GM21723 (cell line): ENCODE measurements around the gene PCNX3.

Source experiments
- ATAC-seq: cut with Tn5 transposase; IDR thresholded peaks from one replicate; pipeline ENCODE4 v1.9.1; 2021; ENCODE audit warnings: mild to moderate bottlenecking, moderate library complexity; ENCODE audit not compliant: unreplicated experiment

Gene PCNX3

DNA sequence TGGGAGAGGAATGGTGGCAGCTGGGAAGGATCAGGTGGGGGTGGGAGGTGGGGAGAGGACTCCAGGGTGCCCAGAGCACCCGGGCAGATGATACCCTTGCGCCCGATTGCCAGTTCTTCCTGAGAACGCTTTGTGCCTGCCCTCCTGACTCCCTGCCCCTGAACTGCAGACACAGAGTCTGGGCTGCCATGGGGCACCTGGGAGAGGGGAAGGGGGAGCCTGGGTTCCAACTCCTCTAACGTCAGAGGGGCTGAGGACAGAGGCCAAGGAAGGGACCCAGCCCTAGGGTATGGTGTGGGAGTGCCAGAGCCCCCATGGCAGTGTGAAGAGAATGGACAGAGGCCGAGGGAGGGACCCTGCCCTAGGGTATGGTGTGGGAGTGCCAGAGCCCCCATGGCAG, 19.1 kb upstream of the PCNX3 start:
- no peak for ATAC-seq

DNA sequence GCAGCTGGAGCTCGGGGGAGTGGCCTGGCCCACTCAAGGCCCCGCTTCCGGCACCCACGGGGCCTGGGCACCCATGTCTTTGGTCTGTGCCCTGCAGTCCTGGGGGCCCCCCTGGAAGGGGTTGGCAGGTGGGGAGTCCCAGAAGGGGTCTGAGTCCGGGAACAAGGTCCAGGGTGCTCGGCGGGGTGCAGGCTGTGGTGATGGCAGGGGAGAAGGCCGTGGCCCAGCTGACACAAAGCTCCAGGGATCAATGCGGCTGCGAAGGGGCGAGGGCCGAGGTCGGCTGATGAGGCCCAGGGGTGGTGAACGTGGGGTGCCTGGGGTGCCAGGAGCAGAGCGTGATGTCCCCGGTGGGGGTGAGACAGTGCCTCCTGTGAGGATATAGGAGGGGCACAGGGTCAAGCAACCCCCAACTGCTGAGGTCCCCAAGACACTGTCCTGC, 17.3 kb upstream of the PCNX3 start:
- no peak for ATAC-seq

DNA sequence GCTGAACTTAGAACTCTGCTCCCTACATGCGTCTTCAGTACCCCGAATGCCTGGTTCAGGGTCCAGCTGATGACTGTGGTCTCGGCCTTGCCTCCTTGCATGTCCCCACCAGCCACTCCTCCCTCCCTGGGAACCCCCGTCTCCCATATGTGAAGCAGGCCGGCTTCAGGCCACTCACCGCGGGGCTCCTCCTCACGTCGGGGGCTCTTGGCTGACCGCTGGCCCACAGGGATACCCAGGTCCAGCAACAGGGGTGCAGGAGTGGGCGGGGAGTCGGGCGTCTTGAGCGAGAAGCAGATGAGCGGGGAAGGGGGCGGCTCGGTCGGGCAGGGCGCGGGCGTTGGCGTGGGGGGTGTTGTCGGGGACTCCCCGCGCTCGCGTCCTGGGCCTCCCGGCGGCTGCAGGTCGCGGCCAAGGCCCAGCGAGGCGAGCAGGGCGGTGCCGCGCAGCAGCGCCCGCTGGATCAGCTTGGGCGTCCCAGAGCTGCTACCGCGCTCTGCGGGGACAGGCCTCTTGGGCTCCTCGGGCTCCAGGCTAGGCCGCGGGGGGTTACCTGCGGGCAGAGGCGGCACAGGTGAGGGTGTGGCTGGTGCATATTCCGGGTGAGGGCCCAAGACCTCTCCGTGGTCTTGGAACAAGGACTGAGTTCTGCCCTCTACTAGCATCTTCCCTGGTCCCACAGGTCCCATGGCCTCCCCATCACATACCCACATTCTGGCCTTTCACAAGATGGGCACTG, 16.2 kb upstream of the PCNX3 start:
- ATAC-seq: no peak

DNA sequence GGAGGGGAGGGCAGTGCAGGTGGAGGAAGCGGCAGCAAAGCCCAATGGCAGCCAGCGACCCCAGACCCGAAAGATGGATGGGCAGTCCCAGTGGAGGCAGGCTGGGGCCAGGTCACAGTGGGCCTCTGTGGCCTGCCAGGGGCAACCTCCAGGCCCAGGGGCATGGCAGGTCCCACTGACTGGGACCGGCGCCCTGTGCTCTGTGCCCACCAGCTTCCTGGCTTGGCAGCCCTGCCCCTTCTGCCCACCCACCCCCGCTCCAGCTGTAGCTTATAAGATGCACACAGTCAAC, 15.7 kb upstream of the PCNX3 start:
- no peak for ATAC-seq

DNA sequence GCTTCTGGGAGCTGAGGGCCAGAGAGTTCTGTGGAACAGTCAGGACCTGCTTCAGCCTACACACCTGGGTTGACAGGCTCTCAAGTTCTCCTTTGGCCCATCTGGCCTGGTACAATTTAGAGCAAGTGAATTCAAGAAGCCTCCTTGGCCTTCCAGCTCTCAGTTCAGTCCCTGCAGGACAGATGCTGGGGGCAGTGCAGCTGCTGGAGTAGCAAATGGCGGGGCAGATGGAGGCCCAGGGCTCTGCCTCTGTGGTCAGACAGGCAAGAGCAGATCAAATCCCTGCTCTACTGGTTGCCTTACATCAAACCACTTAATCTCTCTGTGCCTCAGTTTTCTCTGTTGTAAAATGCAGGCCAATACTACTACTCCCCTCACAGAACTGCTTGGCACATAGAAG, 11.3 kb upstream of the PCNX3 start:
- ATAC-seq: no peak

DNA sequence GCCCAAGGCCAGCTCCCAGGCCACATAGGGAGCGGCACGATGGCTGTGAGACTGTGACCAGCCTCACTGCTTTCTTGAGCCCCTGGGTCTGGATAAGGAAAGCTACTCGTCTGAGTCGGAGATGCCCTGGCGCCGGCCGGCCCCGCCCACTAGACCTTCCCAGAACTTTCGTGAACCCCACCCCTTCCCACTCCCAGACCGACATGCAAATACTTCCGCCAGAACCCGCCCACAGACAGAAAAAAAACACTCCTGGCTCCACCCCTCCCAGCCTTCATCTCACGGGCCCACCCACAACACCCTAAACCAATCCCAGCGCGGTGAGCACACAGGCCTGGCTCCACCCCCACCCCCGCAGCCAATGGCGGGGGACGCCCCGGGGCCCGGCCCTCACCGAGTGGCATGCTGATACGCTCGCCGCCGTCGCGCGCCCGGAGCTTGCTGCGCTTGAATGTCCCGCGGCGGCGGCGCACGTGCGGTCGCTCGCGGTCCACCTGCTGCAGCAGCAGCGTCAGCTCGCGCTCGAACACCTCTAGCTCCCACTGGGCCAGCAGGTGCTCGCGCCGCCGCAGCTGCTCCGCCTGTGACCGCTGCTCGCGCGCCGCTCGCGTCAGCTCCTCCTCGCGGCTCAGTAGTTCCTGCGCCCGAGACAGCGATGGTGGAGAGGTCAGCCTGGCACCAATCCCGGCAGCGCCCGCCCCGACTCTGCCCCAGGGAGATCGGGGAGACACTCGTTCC, 8.5 kb upstream of the PCNX3 start:
- ATAC-seq: no peak

DNA sequence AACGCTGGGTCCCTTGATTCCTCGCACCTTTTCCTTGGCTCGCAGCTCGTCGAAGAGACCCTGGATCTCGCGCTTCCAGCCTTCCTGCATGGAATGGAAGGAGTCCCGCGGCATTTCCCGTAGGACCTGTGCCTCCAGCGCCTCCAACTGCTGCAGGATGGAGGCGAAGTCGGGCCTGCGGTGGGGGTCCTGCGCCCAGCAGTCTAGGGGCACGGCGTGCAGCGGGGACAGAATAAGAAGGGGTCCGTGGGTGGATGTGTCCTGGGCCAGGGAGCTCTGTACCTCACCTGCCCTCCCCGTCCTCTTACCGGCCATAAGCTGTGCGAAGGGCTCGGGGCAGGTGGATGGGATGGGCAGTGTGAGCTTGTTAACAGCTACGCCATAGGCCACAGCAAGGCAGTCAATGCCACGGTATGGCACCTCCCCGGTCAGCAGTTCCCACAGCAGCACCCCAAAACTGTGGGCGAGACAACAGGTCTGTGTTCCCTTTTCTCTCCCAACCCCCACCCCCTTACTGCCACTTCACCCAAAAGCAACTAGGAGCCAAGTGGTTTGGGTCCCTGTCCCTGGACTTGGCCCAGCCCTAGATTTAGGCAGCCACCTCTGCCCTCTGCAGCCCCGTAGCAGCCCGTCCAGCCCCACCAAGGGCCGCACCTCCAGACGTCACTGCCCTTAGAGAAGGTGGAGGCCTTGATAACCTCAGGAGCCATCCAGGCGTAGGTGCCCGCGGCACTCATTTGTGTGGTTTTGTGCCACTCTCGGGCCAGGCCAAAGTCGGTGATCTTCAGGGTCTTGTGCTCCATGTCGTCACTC, 7.8 kb upstream of the PCNX3 start:
- no peak for ATAC-seq

DNA sequence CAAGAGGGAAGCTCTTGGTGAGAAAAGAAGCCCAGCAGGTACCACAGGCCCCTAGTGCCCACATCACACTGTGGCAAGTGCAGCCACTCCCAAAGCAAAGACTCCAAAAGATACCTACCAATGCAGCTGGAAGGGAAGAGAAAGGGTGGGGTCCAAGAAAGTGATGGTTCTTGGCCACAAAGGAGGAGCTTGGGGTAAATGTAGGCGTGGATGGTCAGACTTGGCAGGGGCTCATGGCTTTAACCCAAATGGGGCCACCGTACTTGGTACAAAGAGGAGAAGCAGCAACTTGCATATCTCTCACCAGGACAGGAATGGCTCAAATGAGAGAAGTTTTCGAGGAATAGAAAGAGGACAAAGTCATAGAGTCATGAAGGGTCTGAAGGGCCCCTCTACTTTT, 6.3 kb upstream of the PCNX3 start:
- no peak for ATAC-seq

DNA sequence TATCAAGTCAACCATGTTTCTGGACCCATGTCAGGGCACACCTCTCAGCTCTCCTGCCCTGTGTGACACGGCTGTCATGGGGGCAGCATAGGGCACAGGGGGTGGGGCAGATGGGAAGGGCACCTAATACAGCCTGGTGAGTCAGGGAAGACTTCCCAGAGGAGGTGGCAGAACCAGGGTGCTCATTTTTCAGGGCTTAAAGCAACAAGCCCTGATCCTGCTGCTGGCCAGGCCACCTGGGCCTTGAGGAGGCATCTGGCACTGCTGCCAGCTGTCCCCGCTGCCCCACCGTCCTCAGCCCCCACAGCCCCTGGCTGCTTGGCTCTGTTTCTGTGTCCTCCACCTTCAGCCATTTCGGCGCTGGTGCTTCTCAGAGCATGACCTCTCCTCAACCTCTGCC, 5.9 kb upstream of the PCNX3 start:
- ATAC-seq: no peak

DNA sequence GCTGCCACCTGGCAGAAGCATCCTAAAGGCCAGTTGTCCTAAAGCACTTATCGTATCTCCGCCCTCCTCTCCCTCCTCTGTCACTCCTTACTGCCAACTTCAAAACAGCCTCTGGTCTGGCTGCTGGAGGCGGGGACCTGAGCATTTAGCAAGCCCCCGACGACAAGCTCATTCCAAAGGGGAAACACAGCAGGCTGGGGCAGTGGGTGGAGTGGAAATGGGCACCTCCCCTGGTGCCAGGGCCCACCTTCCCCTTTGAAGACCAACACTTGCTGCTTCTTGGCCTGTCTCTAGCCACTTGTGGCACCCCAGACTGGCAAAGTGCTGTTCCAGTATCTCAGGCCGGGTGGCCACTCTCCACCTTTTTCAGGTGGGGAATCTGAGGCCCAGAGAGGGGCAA, 5.2 kb upstream of the PCNX3 start:
- ATAC-seq: no peak

DNA sequence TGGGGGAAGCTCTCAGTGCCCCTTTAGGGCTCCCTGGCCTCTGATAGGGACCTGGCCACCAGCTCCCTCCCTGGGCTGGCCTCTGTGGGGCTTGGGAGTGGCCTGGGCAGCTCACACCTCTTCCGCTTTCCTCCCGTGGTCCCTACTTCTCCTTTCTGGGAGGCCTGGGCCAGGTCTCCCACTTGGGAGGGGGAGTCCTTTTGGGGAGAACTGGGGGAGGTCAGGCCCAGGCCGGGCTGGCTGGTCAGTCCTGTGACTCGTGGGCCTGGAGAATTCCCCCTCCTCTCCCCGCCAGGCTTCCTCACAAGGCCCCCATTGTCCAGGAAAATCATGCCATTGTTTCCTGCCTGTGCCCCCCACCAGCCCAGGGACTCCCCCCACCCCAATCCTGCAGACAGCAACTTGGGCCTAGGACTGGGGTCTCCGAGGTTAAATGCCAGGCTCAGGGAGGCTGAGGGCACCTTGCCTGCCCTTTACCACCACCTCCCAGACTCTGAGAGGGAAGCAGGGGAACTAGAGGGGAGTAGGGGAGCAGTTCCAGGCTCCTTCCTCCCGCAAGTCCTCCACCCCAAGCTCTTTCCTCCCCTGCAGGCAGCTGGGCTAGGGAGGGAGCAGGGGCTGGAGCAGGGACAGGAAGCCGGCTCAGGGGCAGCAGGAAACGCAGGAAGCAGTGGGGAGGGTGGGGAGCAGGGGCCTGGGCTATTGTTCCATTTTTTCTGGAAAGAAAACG, 4.4 kb upstream of the PCNX3 start:
- no peak for ATAC-seq

DNA sequence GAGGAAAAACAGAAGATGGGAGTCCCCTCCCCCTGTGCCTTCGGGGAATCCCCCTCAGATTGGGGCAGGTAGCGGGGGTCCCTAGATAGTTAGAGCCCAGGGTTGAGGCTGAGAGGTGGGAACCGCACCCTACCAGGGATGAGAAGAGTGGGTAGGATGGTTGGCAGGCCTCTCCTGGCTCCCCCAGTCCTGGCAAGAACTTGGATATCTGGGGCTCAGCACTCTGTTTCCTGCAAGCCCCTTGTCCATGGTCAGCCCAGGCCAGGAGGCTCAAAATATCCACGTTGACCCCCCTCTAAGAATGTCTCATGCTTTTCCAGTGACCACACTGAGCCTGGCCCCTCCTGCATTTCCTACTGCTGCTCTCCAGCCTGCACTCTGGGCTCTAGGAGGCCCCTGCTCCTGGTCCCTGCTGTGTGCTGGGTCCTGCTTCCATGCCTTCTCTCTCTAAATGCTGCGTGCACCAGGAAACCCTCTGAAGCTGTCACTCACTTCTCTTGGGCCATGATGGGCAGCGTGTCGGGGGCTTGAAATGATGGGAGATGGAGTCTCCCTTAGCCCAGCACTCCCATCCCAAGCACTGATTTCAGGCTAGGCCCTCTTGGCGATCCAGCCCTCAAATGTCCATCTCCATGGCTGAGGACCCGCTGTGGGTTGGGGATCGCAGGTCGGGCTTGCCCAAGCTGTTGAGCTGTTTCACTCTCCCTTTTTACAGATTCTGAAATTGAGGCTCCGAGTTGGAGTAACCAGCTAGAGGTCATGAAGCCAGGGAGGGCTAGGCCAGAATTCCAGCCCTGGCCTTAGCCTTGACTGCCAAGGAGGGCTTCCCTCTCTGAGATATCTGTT, 3.6 kb upstream of the PCNX3 start:
- no peak for ATAC-seq

DNA sequence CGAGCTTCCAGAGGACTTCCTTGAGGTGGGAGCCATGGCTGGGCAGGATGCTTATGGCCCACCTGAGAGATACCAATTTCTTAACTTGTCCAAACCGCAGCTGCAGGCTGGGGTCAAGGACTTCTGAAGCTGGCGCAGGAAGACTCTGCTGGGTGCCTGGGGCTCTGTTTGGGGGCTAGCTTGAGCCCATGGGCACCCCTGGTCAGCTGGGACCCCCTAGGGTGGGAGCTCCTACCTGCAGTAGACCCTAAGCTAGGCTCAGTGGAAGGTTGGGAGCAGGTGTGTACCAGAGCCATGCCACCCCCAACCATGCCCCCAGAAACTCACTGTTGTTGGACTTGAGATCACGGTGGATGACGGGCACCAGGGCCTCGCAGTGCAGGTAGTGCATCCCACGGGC, 2.9 kb upstream of the PCNX3 start:
- ATAC-seq: no peak

DNA sequence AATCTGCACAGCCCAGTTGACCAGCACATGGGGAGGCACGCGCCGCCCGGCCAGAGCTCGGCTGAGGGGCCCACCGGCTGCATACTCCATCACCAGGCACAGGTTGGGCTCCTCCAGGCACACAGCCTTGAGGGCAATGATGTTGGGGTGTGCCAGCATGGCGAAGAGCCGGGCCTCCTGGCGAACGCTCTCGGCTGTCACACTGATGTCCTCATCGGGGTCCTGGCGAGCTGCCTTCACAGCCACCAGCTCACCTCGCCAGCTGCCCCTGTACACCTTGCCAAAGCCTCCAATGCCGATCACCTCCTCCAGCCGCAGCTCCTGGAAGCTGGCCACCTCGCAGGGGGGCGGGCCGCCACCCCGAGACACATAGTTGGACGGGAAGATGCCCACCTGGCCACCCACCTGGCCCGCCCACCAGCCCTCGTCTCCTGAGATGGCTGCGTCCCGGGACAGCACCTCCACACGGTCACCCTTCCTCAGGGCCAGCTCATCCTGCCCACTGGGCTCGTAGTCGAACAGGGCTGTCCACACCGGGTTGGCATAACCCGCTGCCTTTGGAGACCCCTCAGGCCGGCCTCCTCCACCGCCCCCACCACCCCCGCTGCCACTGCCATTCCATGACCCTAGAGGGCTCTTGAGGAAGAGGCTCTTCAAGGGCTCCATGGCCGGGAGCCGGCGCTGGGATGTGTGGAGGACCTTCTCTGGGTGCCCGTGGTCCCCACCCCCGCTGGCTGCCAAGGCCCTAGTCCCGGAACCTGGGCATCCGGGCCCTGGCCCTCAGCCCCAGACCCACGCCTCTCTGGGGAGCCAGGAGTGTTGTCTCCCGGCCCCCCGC, 2.3 kb upstream of the PCNX3 start:
- ATAC-seq: no peak

DNA sequence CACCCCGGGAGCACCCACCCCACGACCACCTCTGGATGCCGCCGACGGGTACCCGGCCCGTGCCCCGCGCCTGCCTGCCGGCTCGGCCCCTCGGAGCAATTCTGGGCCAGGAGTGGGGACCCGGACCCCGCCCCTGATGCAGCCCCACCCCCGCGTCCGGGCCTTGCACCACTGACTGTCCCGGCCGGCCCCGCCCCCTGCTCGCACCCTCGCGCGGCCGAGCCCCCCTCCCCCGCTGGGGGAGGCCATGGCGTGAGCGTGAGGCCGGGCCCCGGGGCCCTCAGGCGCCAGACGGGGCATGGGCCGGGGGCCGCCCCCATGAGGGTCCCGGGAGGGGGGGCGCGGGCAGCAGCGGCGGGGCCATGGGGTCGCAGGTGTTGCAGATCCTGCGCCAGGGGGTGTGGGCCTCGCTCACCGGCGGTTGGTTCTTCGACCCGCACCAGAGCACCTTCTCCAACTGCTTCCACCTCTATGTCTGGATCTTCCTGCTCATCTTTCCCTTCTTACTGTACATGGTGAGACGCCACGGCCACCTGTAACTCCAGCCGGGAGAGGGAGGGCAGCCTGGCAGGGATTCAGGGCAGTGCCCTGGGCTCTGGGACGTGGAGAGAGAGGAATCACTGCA, 486 bp downstream of the PCNX3 start:
- ATAC-seq: peak; percentile 1

DNA sequence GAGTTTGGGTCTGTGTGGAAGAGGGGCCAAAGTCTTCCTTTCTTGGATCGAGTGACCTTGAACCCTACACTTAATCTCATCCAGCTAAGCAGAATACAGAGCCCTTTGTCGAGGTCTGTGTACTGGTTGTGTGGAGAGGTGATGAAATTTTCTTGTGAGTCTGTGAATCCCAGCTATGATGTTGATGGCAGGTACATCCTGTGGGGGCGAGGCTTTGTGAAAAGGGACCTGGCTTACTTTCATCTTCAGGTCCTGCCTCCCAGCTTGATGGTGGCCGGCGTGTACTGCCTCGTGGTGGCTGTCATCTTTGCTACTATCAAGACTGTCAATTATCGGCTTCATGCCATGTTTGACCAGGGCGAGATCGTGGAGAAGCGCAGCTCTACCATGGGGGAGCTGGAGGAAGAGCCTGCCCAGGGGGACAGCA, 1.0 kb downstream of the PCNX3 start:
- ATAC-seq: no peak

DNA sequence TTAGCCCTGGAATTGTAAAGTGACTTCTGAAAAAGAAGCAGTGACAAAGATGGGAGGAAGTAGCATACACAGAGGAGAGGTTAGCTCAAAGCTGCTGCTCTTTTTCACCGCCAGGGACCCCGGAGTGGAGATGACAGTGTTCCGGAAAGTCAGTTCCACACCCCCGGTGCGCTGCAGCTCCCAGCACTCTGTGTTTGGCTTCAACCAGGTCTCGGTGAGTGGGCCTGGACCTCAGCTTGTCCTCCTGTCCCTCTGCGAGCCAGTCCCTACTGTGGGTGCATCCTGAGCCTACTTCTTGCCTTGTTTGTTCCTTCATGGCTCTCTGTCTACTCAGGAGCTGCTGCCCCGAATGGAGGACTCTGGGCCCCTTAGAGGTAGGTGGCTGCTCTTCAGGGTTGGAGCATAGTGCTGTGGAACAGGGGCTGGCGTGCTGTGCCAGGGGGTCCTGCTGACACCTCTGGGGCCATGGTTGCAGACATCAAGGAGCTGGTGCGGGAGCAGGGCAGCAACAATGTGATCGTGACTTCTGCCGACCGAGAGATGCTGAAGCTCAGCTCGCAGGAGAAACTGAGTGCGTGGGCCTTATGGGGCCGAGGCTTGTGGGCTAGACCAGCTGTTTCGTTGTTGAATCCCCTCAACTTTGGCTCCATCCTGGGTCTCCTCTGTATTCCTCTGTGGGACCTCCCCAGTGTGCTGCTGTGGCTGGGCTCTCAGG, 1.7 kb downstream of the PCNX3 start:
- no peak for ATAC-seq

DNA sequence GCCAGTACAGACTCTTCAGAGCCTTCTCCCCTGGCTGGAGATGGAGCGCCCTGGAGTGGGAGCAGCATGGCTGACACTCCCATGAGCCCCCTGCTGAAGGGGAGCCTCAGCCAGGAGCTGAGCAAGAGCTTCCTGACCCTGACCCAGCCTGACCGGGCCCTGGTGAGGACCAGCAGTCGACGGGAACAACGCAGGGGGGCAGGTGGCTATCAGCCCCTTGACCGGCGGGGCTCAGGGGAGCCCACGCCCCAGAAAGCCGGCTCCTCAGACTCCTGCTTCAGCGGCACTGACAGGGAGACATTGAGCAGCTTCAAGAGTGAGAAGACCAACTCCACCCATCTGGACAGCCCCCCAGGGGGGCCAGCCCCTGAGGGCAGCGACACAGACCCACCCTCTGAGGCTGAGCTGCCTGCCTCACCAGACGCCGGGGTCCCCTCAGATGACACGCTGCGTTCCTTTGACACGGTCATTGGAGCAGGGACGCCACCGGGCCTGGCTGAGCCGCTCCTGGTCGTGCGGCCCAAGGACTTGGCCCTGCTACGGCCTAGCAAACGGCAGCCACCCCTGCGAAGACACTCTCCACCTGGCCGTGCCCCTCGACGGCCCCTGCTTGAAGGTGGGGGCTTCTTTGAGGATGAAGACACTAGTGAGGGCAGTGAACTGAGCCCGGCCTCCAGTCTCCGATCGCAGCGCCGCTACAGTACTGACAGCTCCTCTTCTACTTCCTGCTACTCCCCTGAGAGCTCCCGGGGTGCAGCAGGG, 2.6 kb downstream of the PCNX3 start:
- ATAC-seq: no peak
